Peyer's patch (tissue), 4 donors: Measurements from ENCODE around the gene APBA1.

Source experiments
- POLR2A ChIP-seq, 2 donors: fragments of 450-650 bp; IDR thresholded peaks; one replicate each; pipeline ENCODE4 v1.5.1; 2017; ENCODE audit warnings: antibody characterized with exemption in 2 of 2, mild to moderate bottlenecking in 2 of 2, moderate library complexity in 2 of 2
- TF ChIP-seq, protein P1 (sequence below), 6 experiments: fragments of 450-650 bp in 4 of 6; fragments of 200-600 bp in 2 of 6; sonication (generic) in 1 of 6; IDR thresholded peaks; one replicate each; pipeline ENCODE4 v1.5.1; 2017 to 2019; ENCODE audit warnings: antibody characterized with exemption in 6 of 6, mild to moderate bottlenecking in 3 of 6, moderate library complexity in 1 of 6

DNA sequence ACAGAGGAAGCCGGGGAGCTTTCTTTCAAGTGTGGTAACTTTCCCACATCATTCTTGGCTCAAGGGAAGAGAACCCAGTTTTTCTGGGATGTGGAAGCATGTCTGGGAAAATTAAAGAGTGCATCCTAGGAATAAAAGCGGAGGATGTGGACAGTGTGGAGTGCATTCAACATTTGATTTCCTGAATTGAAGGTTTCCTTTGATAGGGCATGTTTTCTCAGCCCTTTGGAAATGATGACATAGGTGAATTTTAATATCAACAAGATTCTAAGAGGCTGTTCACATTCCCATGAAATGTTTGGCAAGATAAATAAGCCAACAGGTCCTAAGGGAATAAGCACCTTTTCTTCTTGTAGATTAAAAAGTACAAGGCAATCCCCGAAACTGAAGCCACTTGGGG lies 283.6 kb downstream of the APBA1 start:
- TF ChIP-seq, protein P1, sequence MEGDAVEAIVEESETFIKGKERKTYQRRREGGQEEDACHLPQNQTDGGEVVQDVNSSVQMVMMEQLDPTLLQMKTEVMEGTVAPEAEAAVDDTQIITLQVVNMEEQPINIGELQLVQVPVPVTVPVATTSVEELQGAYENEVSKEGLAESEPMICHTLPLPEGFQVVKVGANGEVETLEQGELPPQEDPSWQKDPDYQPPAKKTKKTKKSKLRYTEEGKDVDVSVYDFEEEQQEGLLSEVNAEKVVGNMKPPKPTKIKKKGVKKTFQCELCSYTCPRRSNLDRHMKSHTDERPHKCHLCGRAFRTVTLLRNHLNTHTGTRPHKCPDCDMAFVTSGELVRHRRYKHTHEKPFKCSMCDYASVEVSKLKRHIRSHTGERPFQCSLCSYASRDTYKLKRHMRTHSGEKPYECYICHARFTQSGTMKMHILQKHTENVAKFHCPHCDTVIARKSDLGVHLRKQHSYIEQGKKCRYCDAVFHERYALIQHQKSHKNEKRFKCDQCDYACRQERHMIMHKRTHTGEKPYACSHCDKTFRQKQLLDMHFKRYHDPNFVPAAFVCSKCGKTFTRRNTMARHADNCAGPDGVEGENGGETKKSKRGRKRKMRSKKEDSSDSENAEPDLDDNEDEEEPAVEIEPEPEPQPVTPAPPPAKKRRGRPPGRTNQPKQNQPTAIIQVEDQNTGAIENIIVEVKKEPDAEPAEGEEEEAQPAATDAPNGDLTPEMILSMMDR (IDR thresholded peaks at IDR 0.05) = no peak
- TF ChIP-seq POLR2A (IDR thresholded peaks at IDR 0.05) = no peak
